Measurements from ENCODE around the gene ORM1.

Gene ORM1

DNA sequence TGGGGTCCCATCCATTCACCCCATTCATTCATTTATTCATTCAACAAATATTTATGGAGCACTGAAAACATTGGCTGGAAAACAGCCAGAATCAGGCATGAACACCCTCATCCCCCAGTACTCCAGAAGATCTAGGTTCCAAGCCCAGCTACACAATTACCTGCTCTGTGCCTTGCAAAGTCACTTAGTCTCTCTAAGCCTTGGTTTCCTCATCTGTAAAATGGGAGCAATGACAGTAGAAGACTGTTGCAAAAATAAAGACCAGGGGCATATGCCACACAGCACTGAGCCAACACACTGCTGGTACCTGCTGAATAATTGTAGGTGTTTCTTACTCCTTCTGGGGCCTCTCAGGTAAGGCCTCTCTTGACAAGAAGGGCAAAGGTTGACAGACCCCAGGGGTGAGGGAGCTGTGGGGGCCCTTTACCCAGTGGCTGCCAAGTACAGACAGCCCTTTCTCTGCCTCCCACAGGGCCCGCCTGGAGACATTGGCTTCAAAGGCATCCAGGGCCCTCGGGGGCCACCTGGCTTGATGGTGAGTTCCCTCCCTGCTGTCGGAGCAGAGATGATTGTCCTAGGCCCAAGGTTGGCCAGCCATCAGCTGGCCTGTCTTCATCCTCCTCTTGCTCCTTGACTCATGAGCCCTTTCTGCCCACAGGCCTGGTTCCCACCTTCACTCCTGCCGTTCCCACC, 22.6 kb upstream of the ORM1 start:
- no peak overlapping the region for H3K4me3 ChIP-seq (ENCODE audit: low read length)
- no peaks in the 10 kb centered on the region for H3K9me3 ChIP-seq (replicated peaks; ENCODE audit: insufficient read depth, low read length)
- H3K9me2 ChIP-seq (replicated peaks; ENCODE audit: insufficient read depth, low read length), result no peaks in the 10 kb centered on the region
- no peak overlapping the region for H3K9ac ChIP-seq (ENCODE audit: low read length)
- no peaks in the 10 kb centered on the region for H3K79me2 ChIP-seq (ENCODE audit: low read length)
- H3K36me3 ChIP-seq (replicated peaks; ENCODE audit: insufficient read depth, low read length), result no peaks in the 10 kb centered on the region
- no peaks in the 10 kb centered on the region for H4K20me1 ChIP-seq (ENCODE audit: insufficient read depth, low read length)
- H3F3A ChIP-seq (ENCODE audit: insufficient read depth, low read length), result no peaks in the 10 kb centered on the region
- no peak overlapping the region for H3K4me2 ChIP-seq (ENCODE audit: low read depth, low read length)
- H3K27ac ChIP-seq (ENCODE audit: low read length), result no peak overlapping the region
- H2AFZ ChIP-seq (ENCODE audit: low read length), result no peak overlapping the region
- no peak for TF ChIP-seq EZH2 (optimal IDR thresholded peaks at IDR 0.05; ENCODE audit: low read depth, low read length)
- TF ChIP-seq, protein P1, sequence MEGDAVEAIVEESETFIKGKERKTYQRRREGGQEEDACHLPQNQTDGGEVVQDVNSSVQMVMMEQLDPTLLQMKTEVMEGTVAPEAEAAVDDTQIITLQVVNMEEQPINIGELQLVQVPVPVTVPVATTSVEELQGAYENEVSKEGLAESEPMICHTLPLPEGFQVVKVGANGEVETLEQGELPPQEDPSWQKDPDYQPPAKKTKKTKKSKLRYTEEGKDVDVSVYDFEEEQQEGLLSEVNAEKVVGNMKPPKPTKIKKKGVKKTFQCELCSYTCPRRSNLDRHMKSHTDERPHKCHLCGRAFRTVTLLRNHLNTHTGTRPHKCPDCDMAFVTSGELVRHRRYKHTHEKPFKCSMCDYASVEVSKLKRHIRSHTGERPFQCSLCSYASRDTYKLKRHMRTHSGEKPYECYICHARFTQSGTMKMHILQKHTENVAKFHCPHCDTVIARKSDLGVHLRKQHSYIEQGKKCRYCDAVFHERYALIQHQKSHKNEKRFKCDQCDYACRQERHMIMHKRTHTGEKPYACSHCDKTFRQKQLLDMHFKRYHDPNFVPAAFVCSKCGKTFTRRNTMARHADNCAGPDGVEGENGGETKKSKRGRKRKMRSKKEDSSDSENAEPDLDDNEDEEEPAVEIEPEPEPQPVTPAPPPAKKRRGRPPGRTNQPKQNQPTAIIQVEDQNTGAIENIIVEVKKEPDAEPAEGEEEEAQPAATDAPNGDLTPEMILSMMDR (IDR thresholded peaks at IDR 0.05; ENCODE audit: low read length), result no peak
- TF ChIP-seq EZH2phosphoT487 (IDR thresholded peaks at IDR 0.05; ENCODE audit: low read length), result no peak
- H3K4me1 ChIP-seq (ENCODE audit: low read length), result no peaks in the 10 kb centered on the region
- H3K27me3 ChIP-seq (replicated peaks; ENCODE audit: insufficient read depth, low read length), result no peaks in the 10 kb centered on the region
- no peak for DNase-seq

DNA sequence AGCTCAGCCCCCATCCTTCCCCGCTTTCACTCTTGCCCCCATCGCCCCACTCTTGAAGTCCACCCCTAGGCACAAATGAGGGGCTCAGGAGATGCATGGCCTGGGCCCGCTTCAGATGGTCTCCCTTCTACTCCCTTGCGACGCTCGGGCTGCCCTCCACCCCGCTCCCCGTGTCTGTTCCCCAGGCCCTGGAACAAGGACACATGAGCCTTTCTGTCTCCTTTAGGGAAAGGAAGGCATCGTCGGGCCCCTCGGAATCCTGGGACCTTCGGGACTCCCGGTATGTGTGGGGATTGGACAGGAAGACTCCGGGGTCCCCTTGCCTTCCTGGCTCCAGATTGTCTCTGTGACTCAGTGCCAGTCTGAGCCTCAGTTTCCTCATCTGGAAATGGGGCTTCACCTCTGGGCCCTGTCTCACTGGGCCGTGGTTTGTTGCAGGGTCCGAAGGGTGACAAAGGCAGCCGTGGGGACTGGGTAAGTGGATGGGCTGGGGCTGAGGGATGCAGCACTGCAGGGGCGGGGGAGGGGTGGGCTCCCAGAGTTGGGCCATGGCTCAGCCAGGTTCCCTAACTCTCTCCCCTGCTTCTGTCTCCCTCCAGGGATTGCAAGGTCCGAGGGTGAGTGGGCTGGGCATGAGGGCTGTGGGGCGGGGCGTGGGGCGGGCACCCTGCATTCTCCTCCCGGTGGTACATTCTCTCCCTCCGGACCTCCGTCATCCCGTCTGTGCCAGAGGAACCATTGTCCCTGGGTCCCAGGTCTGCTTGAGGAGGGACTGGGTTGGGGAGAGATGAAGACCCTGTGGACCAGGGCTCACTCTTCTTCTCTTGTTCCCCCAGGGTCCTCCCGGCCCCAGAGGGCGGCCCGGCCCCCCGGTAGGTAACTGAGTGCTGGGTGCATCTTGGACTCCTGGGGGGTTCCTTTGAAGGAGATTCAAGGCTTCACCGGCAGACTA, 21.8 kb upstream of the ORM1 start:
- Histone ChIP-seq H4K20me1 (ENCODE audit: insufficient read depth, low read length) (no peaks in the 10 kb centered on the region), H3K9me3 (replicated peaks; ENCODE audit: insufficient read depth, low read length) (no peaks in the 10 kb centered on the region), H2AFZ (ENCODE audit: low read length) (no peak overlapping the region), H3K27ac (ENCODE audit: low read length) (no peak overlapping the region), H3F3A (ENCODE audit: insufficient read depth, low read length) (no peaks in the 10 kb centered on the region), H3K4me1 (ENCODE audit: low read length) (no peaks in the 10 kb centered on the region), H3K4me2 (ENCODE audit: low read depth, low read length) (no peak overlapping the region), H3K9ac (ENCODE audit: low read length) (no peak overlapping the region), H3K79me2 (ENCODE audit: low read length) (no peaks in the 10 kb centered on the region), H3K4me3 (ENCODE audit: low read length) (no peak overlapping the region), H3K36me3 (replicated peaks; ENCODE audit: insufficient read depth, low read length) (no peaks in the 10 kb centered on the region), H3K9me2 (replicated peaks; ENCODE audit: insufficient read depth, low read length) (no peaks in the 10 kb centered on the region), H3K27me3 (replicated peaks; ENCODE audit: insufficient read depth, low read length) (no peaks in the 10 kb centered on the region)
- DNase-seq, result no peak
- TF ChIP-seq, protein P1 (IDR thresholded peaks at IDR 0.05; ENCODE audit: low read length), result no peak
- TF ChIP-seq EZH2 (optimal IDR thresholded peaks at IDR 0.05; ENCODE audit: low read depth, low read length) (no peak), EZH2phosphoT487 (IDR thresholded peaks at IDR 0.05; ENCODE audit: low read length) (no peak)

DNA sequence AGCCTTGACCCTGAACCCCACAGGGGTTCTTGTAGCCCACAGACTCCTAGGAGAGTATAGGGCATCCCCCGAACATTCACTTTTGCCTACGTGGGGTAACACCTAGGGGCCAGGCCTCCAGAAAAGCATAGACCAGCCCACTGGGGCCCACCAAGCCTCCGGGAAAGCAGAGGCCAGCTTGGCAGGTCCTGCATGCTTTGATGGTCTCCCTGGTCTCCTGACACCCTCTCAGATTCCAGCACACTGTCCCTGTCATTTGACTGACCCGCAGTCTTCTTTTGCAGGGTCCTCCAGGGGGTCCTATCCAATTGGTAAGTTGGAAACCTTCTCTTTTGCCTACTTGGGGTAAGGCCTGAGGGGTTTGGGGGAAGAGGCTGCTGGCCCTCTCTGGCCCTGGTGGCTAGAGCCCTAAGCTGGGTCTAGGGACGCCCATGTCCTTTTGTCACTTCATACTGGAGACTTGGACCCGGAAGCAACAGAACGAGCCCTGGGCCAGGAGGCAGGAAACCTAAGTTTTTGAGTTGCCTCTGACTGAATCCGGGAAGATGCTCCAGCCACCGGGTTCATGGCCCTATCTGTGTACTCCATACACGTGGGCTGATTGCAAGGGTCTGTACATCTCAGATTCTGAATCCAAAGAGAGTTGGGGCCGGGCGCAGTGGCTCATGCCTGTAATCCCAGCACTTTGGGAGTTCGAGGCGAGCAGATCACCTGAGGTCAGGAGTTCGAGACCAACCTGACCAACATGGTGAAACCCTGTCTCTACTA, 20.9 kb upstream of the ORM1 start:
- Histone ChIP-seq H3K4me1 (ENCODE audit: low read length) (no peaks in the 10 kb centered on the region), H3K9ac (ENCODE audit: low read length) (no peak overlapping the region), H3K9me3 (replicated peaks; ENCODE audit: insufficient read depth, low read length) (no peaks in the 10 kb centered on the region), H3K4me2 (ENCODE audit: low read depth, low read length) (no peak overlapping the region), H3K36me3 (replicated peaks; ENCODE audit: insufficient read depth, low read length) (no peaks in the 10 kb centered on the region), H4K20me1 (ENCODE audit: insufficient read depth, low read length) (no peaks in the 10 kb centered on the region), H3F3A (ENCODE audit: insufficient read depth, low read length) (no peaks in the 10 kb centered on the region), H3K27me3 (replicated peaks; ENCODE audit: insufficient read depth, low read length) (no peaks in the 10 kb centered on the region), H3K79me2 (ENCODE audit: low read length) (no peaks in the 10 kb centered on the region), H2AFZ (ENCODE audit: low read length) (no peak overlapping the region), H3K27ac (ENCODE audit: low read length) (no peak overlapping the region), H3K4me3 (ENCODE audit: low read length) (no peak overlapping the region), H3K9me2 (replicated peaks; ENCODE audit: insufficient read depth, low read length) (no peaks in the 10 kb centered on the region)
- TF ChIP-seq EZH2 (optimal IDR thresholded peaks at IDR 0.05; ENCODE audit: low read depth, low read length) (no peak), EZH2phosphoT487 (IDR thresholded peaks at IDR 0.05; ENCODE audit: low read length) (no peak)
- TF ChIP-seq, protein P1 (IDR thresholded peaks at IDR 0.05; ENCODE audit: low read length), result no peak
- no peak for DNase-seq
